H1 (cell line): Measurements from ENCODE around the gene NMRK1. TPM values are rescaled to one million over a fixed set of nuclear protein-coding genes. Genes with fewer than 3 reads are reported as not detected.

Experiments
- CTCF ChIA-PET: fragments of 300-600 bp; sonication (Branson Sonifier 250); formaldehyde crosslinking; loops from one replicate; lab custom pipeline; 2021; ENCODE audit not compliant: partially characterized antibody; lab: Charles Lee
- POLR2A ChIA-PET: fragments of 300-600 bp; sonication (Branson Sonifier 250); formaldehyde crosslinking; loops from one replicate; lab custom pipeline; 2021; ENCODE audit warnings: inconsistent platforms; ENCODE audit not compliant: partially characterized antibody; lab: Charles Lee
- DNase-seq, 2 experiments: peaks; one replicate each; pipeline versions ENCODE4 v3.0.0 to v3.0.0-alpha.2; 2010 to 2022; ENCODE audit warnings: low spot score in 2 of 2, low read depth in 1 of 2, mixed read lengths in 1 of 2
- FAIRE-seq: peaks from 2 replicates; lab custom pipeline; 2011; peaks lifted over from hg19 to GRCh38; lab: Jason Lieb, UNC
- H2AFZ ChIP-seq: 2 replicates; pipeline ENCODE4 v1.8.1; 2012; ENCODE audit warnings: low read length, inconsistent platforms
- H2AK5ac ChIP-seq: 2 replicates; pipeline ENCODE4 v1.6.1; 2013; ENCODE audit warnings: low read depth, low read length
- H2BK120ac ChIP-seq: replicated peaks from 2 replicates; pipeline ENCODE3; 2013; ENCODE audit warnings: low read depth, low read length, inconsistent platforms
- H2BK12ac ChIP-seq: 2 replicates; pipeline ENCODE4 v1.6.1; 2013; ENCODE audit warnings: low read depth, low read length
- H2BK15ac ChIP-seq: 2 replicates; pipeline ENCODE4 v1.6.1; 2013; ENCODE audit warnings: low read length
- H2BK20ac ChIP-seq: 2 replicates; pipeline ENCODE4 v1.6.1; 2013; ENCODE audit warnings: low read length
- H2BK5ac ChIP-seq: 2 replicates; pipeline ENCODE4 v1.6.1; 2013; ENCODE audit warnings: low read depth, low read length
- H3K14ac ChIP-seq: 2 replicates; pipeline ENCODE4 v1.6.1; 2013; ENCODE audit warnings: inconsistent platforms; ENCODE audit not compliant: insufficient read length
- H3K18ac ChIP-seq: 2 replicates; pipeline ENCODE4 v1.6.1; 2013; ENCODE audit warnings: low read length; ENCODE audit errors: extremely low read depth
- H3K23ac ChIP-seq: 2 replicates; pipeline ENCODE4 v1.6.1; 2013; ENCODE audit warnings: inconsistent platforms; ENCODE audit not compliant: insufficient read length
- H3K23me2 ChIP-seq: 2 replicates; pipeline ENCODE4 v1.6.1; 2013; ENCODE audit warnings: low read depth, low read length
- H3K27ac ChIP-seq: 2 replicates; pipeline ENCODE4 v1.6.1; 2011; ENCODE audit warnings: low read depth, low read length, inconsistent platforms
- H3K27me3 ChIP-seq, 4 experiments: replicated peaks in 1 of 4; 1 replicate in 1 of 4; 2 replicates in 3 of 4; pipeline versions ENCODE4 v1.6.1 to v1.8.1; 2011 to 2013; ENCODE audit warnings: low read length in 3 of 4, mild to moderate bottlenecking in 3 of 4, inconsistent platforms in 2 of 4, mixed read lengths in 2 of 4, moderate library complexity in 1 of 4; ENCODE audit not compliant: control insufficient read depth in 3 of 4, insufficient read depth in 3 of 4; ENCODE audit errors: extremely low read depth in 1 of 4
- H3K36me3 ChIP-seq, 4 experiments: 2 replicates each; pipeline versions ENCODE4 v1.6.1 to v1.8.1; 2011 to 2013; ENCODE audit warnings: mild to moderate bottlenecking in 4 of 4, low read length in 3 of 4, moderate library complexity in 2 of 4, control low read depth in 1 of 4, inconsistent platforms in 1 of 4; ENCODE audit not compliant: insufficient read depth in 4 of 4, control insufficient read depth in 2 of 4
- H3K4ac ChIP-seq: replicated peaks from 2 replicates; pipeline ENCODE3; 2013; ENCODE audit warnings: low read length, low read depth, mixed read lengths, inconsistent platforms; ENCODE audit not compliant: insufficient read length
- H3K4me1 ChIP-seq, 4 experiments: replicated peaks in 1 of 4; 1 replicate in 1 of 4; 2 replicates in 3 of 4; pipeline versions ENCODE4 v1.6.1 to v1.8.1; 2011 to 2013; ENCODE audit warnings: low read length in 3 of 4, inconsistent platforms in 2 of 4, mixed read lengths in 1 of 4; ENCODE audit not compliant: insufficient read depth in 4 of 4, control insufficient read depth in 3 of 4
- H3K4me2 ChIP-seq, 2 experiments: 2 replicates each; pipeline versions ENCODE4 v1.6.1 to v1.8.1; 2011 to 2013; ENCODE audit warnings: low read depth in 2 of 2, low read length in 2 of 2, control low read depth in 1 of 2, inconsistent platforms in 1 of 2, mild to moderate bottlenecking in 1 of 2; ENCODE audit not compliant: insufficient read depth in 1 of 2
- H3K4me3 ChIP-seq, 4 experiments: fragments of 200-600, 300-600 bp in 1 of 4; sonication (generic), shearing (Covaris generic), sonication (Bioruptor Twin) in 1 of 4; 2 replicates each; pipeline versions ENCODE4 v1.5.1 to v1.8.1; 2011 to 2016; ENCODE audit warnings: low read length in 4 of 4, low read depth in 3 of 4, control low read depth in 2 of 4, inconsistent platforms in 2 of 4, mild to moderate bottlenecking in 2 of 4, mixed read lengths in 1 of 4, moderate library complexity in 1 of 4; ENCODE audit not compliant: insufficient read depth in 2 of 4; ENCODE audit errors: extremely low read depth in 1 of 4
- H3K56ac ChIP-seq: replicated peaks from 2 replicates; pipeline ENCODE3; 2013; ENCODE audit warnings: low read depth, mild to moderate bottlenecking, mixed read lengths, low read length, inconsistent platforms; ENCODE audit not compliant: insufficient read length
- H3K79me1 ChIP-seq: 2 replicates; pipeline ENCODE4 v1.6.1; 2013; ENCODE audit warnings: low read depth, low read length, control low read depth
- H3K79me2 ChIP-seq, 2 experiments: 2 replicates each; pipeline versions ENCODE4 v1.6.1 to v1.8.1; 2012 to 2013; ENCODE audit warnings: low read length in 2 of 2, mild to moderate bottlenecking in 2 of 2, inconsistent platforms in 1 of 2; ENCODE audit not compliant: insufficient read depth in 2 of 2, control insufficient read depth in 1 of 2
- H3K9ac ChIP-seq, 4 experiments: replicated peaks in 1 of 4; 1 replicate in 1 of 4; 2 replicates in 3 of 4; pipeline versions ENCODE4 v1.6.1 to v1.8.1; 2011 to 2013; ENCODE audit warnings: low read depth in 3 of 4, low read length in 3 of 4, control low read depth in 2 of 4, mild to moderate bottlenecking in 2 of 4, moderate library complexity in 2 of 4, inconsistent platforms in 1 of 4; ENCODE audit errors: extremely low read depth in 1 of 4
- H3K9me3 ChIP-seq, 2 experiments: 2 replicates each; pipeline versions ENCODE4 v1.6.1 to v1.8.1; 2012 to 2013; ENCODE audit warnings: mild to moderate bottlenecking in 2 of 2, moderate library complexity in 2 of 2, control low read depth in 1 of 2, inconsistent platforms in 1 of 2, low read depth in 1 of 2, low read length in 1 of 2, mixed read lengths in 1 of 2; ENCODE audit not compliant: insufficient read depth in 2 of 2
- H4K20me1 ChIP-seq, 2 experiments: replicated peaks in 1 of 2; 2 replicates each; pipeline versions ENCODE3 to v1.8.1; 2011 to 2013; ENCODE audit warnings: inconsistent platforms in 2 of 2, low read length in 2 of 2, mild to moderate bottlenecking in 1 of 2; ENCODE audit not compliant: insufficient read depth in 2 of 2, control insufficient read depth in 1 of 2
- H4K5ac ChIP-seq: 2 replicates; pipeline ENCODE4 v1.6.1; 2013; ENCODE audit warnings: low read length, low read depth, mixed read lengths, inconsistent platforms; ENCODE audit not compliant: insufficient read length
- H4K8ac ChIP-seq: 2 replicates; pipeline ENCODE4 v1.8.0; 2013; ENCODE audit warnings: mild to moderate bottlenecking, moderate library complexity, low read length, inconsistent platforms; ENCODE audit not compliant: insufficient read depth; ENCODE audit errors: extremely low read depth
- H4K91ac ChIP-seq: replicated peaks from 2 replicates; pipeline ENCODE3; 2013; ENCODE audit warnings: low read length, mixed read lengths, inconsistent platforms; ENCODE audit not compliant: insufficient read length
- BACH1 ChIP-seq: IDR thresholded peaks from 2 replicates; pipeline ENCODE4 v1.6.1; 2012; ENCODE audit warnings: low read length, improper control_type of control experiment
- BRCA1 ChIP-seq: IDR thresholded peaks from 2 replicates; pipeline ENCODE4 v1.6.1; 2012; ENCODE audit warnings: low read depth, low read length, improper control_type of control experiment
- CHD1 ChIP-seq: IDR thresholded peaks from 2 replicates; pipeline ENCODE4 v1.6.1; 2012; ENCODE audit warnings: low read depth, low read length, improper control_type of control experiment
- CHD2 ChIP-seq: IDR thresholded peaks from 2 replicates; pipeline ENCODE4 v1.6.1; 2012; ENCODE audit warnings: low read length, improper control_type of control experiment
- CREB1 ChIP-seq: IDR thresholded peaks from 2 replicates; pipeline ENCODE4 v1.6.1; 2012; ENCODE audit warnings: inconsistent platforms
- POLR2A ChIP-seq, 2 experiments: IDR thresholded peaks; 1 replicate in 1 of 2; 2 replicates in 1 of 2; pipeline ENCODE4 v1.6.1; 2011; ENCODE audit warnings: low read depth in 2 of 2, low read length in 2 of 2, mild to moderate bottlenecking in 2 of 2; ENCODE audit errors: control extremely low read depth in 1 of 2
- POU5F1 ChIP-seq: IDR thresholded peaks from 2 replicates; pipeline ENCODE4 v1.6.1; 2011; ENCODE audit warnings: low read depth, mild to moderate bottlenecking, low read length, moderate library complexity
- RFX5 ChIP-seq: IDR thresholded peaks from 2 replicates; pipeline ENCODE4 v1.6.1; 2011; ENCODE audit warnings: low read depth, low read length, improper control_type of control experiment, borderline replicate concordance
- RNF2 ChIP-seq: fragments of 200-900, 300-1000 bp; sonication (generic); IDR thresholded peaks from 2 replicates; pipeline ENCODE4 v1.7.1; 2016; ENCODE audit warnings: borderline replicate concordance, low read depth, mild to moderate bottlenecking, antibody characterized with exemption, low read length; ENCODE audit not compliant: poor library complexity, severe bottlenecking; ENCODE audit errors: missing control alignments
- SAP30 ChIP-seq: fragments of 300-600 bp; sonication (generic); IDR thresholded peaks from 2 replicates; pipeline ENCODE4 v1.7.1; 2012; ENCODE audit warnings: low read length, moderate library complexity, mild to moderate bottlenecking, inconsistent platforms; ENCODE audit not compliant: insufficient read depth, insufficient replicate concordance
- SP2 ChIP-seq: IDR thresholded peaks from 2 replicates; pipeline ENCODE4 v1.6.1; 2012; ENCODE audit warnings: mild to moderate bottlenecking, low read length, inconsistent platforms
- SUZ12 ChIP-seq: fragments of 200-600 bp; sonication (generic); IDR thresholded peaks from 2 replicates; pipeline ENCODE4 v1.6.1; 2012; ENCODE audit warnings: mild to moderate bottlenecking, inconsistent platforms, low read length, moderate library complexity, mixed read lengths
- WGBS, 2 experiments: shearing (Covaris generic) in 1 of 2; methylation state at CpG; one replicate each; pipeline versions ENCODE4 v1.1.6 to v1.1.7; 2013 to 2015; ENCODE audit warnings: low lambda C conversion rate in 2 of 2, mixed read lengths in 2 of 2, inconsistent platforms in 1 of 2, low coverage in 1 of 2, missing lambda C conversion rate in 1 of 2; ENCODE audit not compliant: insufficient replicate concordance in 2 of 2, insufficient coverage in 1 of 2, insufficient read length in 1 of 2; ENCODE audit errors: extremely low coverage in 1 of 2, missing lambda C conversion rate in 1 of 2; 5-methylcytosine and 5-hydroxymethylcytosine counted together
- polyA plus RNA-seq, 7 experiments: library from polyadenylated mRNA; depleted of rRNA in 3 of 7; stranded (reverse) in 5 of 7; unstranded in 2 of 7; fragments of >200 nt in 5 of 7; fragments of 200-250 nt in 2 of 7; gene quantifications; 1 replicate in 5 of 7; 2 replicates in 1 of 7; 4 replicates in 1 of 7; pipeline versions ENCODE4 v1.2.1 to v1.2.3, GENCODE V29; 2011 to 2013; ENCODE audit warnings: missing spikeins in 2 of 7, mixed read lengths in 2 of 7
- total RNA-seq: library from RNA; stranded (reverse); fragmentation: NEBNext Ultra II Directional; extraction: Animal tissue kit (Norgen Biotek cat#: 25700); gene quantifications from 2 replicates; pipeline ENCODE4 v1.2.1, GENCODE V29; 2021

NMRK1 gene
- total and polyA plus RNA-seq, 2 of the 8 experiments (the other 6 are each of a cell fraction or from before 2014, with no cell fraction given) = 5.8 to 8.1 TPM

DNA sequence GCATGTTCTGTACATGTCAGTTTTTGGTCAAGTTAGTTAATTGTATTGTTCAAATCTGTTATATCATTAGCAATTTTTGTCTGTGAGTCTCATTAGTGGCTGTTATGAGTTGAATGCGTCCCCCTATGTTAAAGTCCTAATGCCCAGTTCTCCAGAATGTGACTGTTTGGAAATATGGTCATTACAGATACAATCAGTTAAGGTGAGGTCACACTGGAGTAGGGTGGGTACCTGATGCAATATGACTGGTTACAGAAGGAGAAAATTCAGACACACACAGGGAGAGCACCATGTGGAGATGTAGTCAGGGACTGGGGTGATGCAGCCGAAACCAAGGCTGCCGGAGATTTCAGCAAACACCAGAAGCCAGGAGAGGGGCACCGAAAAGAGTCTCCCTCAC lies 15.1 kb downstream of the NMRK1 start:
- Histone ChIP-seq H3K79me1 (no peaks in the 10 kb centered on the region), H3K27ac (no peak overlapping the region), H2BK20ac (no peak overlapping the region), H3K27me3 (no peaks in the 10 kb centered on the region), H3K9ac (no peak overlapping the region), H3K14ac (no peak overlapping the region), H3K4ac (no peak overlapping the region), H3K23ac (no peak overlapping the region), H3K79me2 (no peaks in the 10 kb centered on the region), H4K8ac (no peak overlapping the region), H4K91ac (no peak overlapping the region), H2AK5ac (no peak overlapping the region), H2BK15ac (no peak overlapping the region), H3K4me1 (peaks cover 0 to 3% (median 0%) of the 10 kb centered on the region in 4 experiments; a peak in 2 of 7 replicates), H3K9me3 (no peaks in the 10 kb centered on the region), H3K56ac (no peak overlapping the region), H3K36me3 (no peaks in the 10 kb centered on the region), H3K4me3 (no peak overlapping the region), H2BK120ac (no peak overlapping the region), H3K18ac (no peak overlapping the region), H2BK12ac (no peak overlapping the region), H2BK5ac (no peak overlapping the region), H4K5ac (no peak overlapping the region), H3K23me2 (no peaks in the 10 kb centered on the region), H2AFZ (no peak overlapping the region), H3K4me2 (no peak overlapping the region), H4K20me1 (no peaks in the 10 kb centered on the region)
- FAIRE-seq = no peak
- CTCF ChIA-PET = interaction anchor here (0.6 to 5.9 kb wide), 3 partner anchors 139 to 299 kb away, joined by 3 to 97 read pairs (median 14); no protein-coding TSS in a partner anchor
- WGBS, 2 experiments = 83% methylated on average over 4 of the region's 4 CpGs; no CpG with 5 or more reads in 1 of the 2 experiments
- POLR2A ChIA-PET = no interaction called here
- DNase-seq = no peak
- TF ChIP-seq CHD2 (no peak), POU5F1 (no peak), RNF2 (no peak), RFX5 (no peak), SAP30 (no peak), BACH1 (no peak), POLR2A (IDR thresholded peaks at IDR 0.05; ENCODE audit: control extremely low read depth in 1 of 2, low read depth in 2 of 2, low read length in 2 of 2) (no peak), CREB1 (no peak), SUZ12 (no peak), SP2 (no peak), CHD1 (no peak), BRCA1 (no peak)
